Activated CD8-positive, alpha-beta memory T cell treated with anti-CD3 and anti-CD28 coated beads, Interleukin-2, amount 10 ng/mL, durations not matched to agents 7 days and 5 days (primary cell): ENCODE results near the gene CCPG1. TPM values are rescaled to one million over a fixed set of nuclear protein-coding genes. Genes with fewer than 3 reads are reported as not detected.
"Not testable (repeated sequence)": the region's sequence is repeated elsewhere in the genome, so short reads cannot be mapped to it uniquely, and the experiment has no call there.

Experiments used
- ATAC-seq: fragments of 150-1000 bp; cut with Tn5 transposase; one replicate; pipeline ENCODE4 v1.10.0; 2021; ENCODE audit warnings: moderate library complexity
- CTCF ChIA-PET: fragments of 350-600 bp; sonication (Branson Sonifier 250); formaldehyde crosslinking; loops from one replicate; lab custom pipeline; 2021; ENCODE audit warnings: antibody characterized with exemption; lab: Charles Lee
- DNase-seq: peaks from one replicate; pipeline ENCODE4 v3.0.0-alpha.2; 2020
- H3K27ac Mint-ChIP-seq: one replicate; pipeline ENCODE4 v1.8.0; 2021; ENCODE audit warnings: mild to moderate bottlenecking, mixed read lengths
- H3K27me3 Mint-ChIP-seq: one replicate; pipeline ENCODE4 v1.8.0; 2021; ENCODE audit warnings: mixed read lengths
- H3K36me3 Mint-ChIP-seq: one replicate; pipeline ENCODE4 v1.8.0; 2021; ENCODE audit warnings: mild to moderate bottlenecking, mixed read lengths
- H3K4me1 Mint-ChIP-seq: one replicate; pipeline ENCODE4 v1.8.0; 2021; ENCODE audit warnings: mixed read lengths
- H3K4me3 Mint-ChIP-seq: one replicate; pipeline ENCODE4 v1.8.0; 2021; ENCODE audit warnings: mild to moderate bottlenecking, moderate library complexity, mixed read lengths
- H3K9me3 Mint-ChIP-seq: one replicate; pipeline ENCODE4 v1.8.0; 2022; ENCODE audit warnings: low read depth, mixed read lengths
- total RNA-seq, 2 experiments: library from RNA; stranded (reverse); gene quantifications; one replicate each; pipeline ENCODE4 v1.2.3, GENCODE V29; 2021

Gene CCPG1
- total RNA-seq, 2 experiments from 2014 or later: 19.2 to 22.0 TPM

DNA sequence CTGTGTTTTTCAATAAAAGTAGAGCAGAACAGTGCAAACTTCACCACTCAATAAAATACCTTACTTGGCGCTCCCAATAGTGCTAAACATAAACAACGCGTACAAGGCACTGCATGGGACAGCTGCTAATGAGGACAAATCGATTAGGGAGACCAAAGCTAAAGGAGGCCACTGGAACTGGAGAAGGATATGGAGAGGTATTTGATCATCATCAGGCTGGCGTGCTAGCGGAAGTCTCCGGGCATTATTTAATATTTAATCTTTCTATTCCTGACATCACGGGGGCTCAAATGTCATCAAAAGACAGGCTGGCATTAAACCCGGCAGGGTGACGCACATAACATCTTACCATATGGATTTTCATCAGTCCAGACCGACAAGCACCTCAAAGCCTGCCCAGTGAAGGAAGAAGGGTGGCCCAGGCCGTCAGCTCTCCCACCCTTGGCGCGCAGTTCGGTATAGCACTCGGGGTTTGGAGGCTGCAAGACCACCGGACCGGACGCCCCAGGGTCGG is 604 bp downstream of the CCPG1 start:
- ATAC-seq: no peak
- peaks cover 39% of the 10 kb centered on the region for H3K4me1 Mint-ChIP-seq
- no peak for DNase-seq
- peak overlapping the region; percentile 90 for H3K4me3 Mint-ChIP-seq
- H3K36me3 Mint-ChIP-seq: no peaks in the 10 kb centered on the region
- H3K27ac Mint-ChIP-seq: peak overlapping the region; percentile 86
- H3K9me3 Mint-ChIP-seq: no peaks in the 10 kb centered on the region
- no peaks in the 10 kb centered on the region for H3K27me3 Mint-ChIP-seq
- CTCF ChIA-PET: interaction anchor here (0.6 to 3.5 kb wide), 13 partner anchors 9 to 654 kb away, joined by 3 to 22 read pairs (median 4); partner anchors contain the start of genes PIGB and PIGBOS1

DNA sequence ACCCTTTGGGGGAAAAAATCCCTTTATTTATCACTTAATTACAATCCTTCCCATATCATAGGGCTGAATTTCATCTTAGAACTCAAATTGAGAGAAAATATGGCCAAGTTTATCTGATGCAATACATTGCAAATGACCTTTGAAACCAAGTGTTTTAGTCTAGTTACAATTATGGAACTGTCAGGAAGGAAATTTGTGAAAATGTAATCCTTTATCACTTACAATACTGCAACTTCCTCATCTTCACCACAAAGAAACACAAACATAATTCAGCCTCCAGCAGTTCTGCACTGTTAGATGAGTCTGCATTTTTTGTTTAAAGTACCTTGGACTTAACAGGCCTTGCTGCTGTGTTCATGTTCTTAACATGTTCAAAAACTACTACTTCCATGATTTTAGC is 4.6 kb downstream of the CCPG1 start:
- Mint-ChIP-seq H3K4me1 (peaks cover 40% of the 10 kb centered on the region), H3K36me3 (peaks cover 9% of the 10 kb centered on the region), H3K4me3 (no peak overlapping the region), H3K27ac (peak overlapping the region; percentile 78), H3K9me3 (no peaks in the 10 kb centered on the region), H3K27me3 (no peaks in the 10 kb centered on the region)
- DNase-seq (no peak), ATAC-seq (no peak)
- CTCF ChIA-PET: no interaction called here

GRCh38 chr15:55402707-55403106 is 5.5 kb downstream of the CCPG1 start:
- DNase-seq (no peak), ATAC-seq (no peak)
- Mint-ChIP-seq H3K27ac (peak overlapping the region; percentile 78), H3K4me3 (peak overlapping the region; percentile 24), H3K27me3 (no peaks in the 10 kb centered on the region), H3K9me3 (no peaks in the 10 kb centered on the region), H3K36me3 (peaks cover 17% of the 10 kb centered on the region), H3K4me1 (peaks cover 38% of the 10 kb centered on the region)
- CTCF ChIA-PET: interaction anchor here (1.4 kb wide), 1 partner anchor 11 kb away, joined by 4 read pairs; no protein-coding TSS in a partner anchor

- CTCF ChIA-PET: interaction anchor here (1.4 kb wide), 1 partner anchor 12 kb away, joined by 4 read pairs; no protein-coding TSS in a partner anchor
- Mint-ChIP-seq H3K36me3 (peaks cover 21% of the 10 kb centered on the region), H3K27ac (no peak overlapping the region), H3K27me3 (no peaks in the 10 kb centered on the region), H3K4me3 (no peak overlapping the region), H3K9me3 (no peaks in the 10 kb centered on the region), H3K4me1 (peaks cover 33% of the 10 kb centered on the region)
- no peak for ATAC-seq
- DNase-seq: no peak
These were observed 6.3 kb downstream of the CCPG1 start for GRCh38 chr15:55401786-55402246.

DNA sequence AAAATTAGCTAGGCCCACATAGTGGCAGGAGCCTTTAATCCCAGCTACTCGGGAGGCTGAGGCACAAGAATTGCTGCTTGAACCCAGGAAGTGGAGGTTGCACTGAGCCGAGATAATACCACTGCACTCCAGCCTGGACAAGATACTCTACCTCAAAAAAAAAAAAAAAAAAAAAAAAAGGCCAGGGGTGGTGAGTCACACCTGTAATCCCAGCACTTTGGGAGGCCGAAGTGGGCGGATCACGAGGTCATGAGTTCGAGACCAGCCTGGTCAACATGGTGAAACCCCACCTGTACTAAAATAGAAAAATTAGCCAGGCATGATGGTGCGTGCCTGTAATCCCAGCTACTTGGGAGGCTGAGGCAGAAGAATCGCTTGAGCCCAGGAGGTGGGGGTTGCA is 8.1 kb downstream of the CCPG1 start:
- ATAC-seq, H3K4me3 Mint-ChIP-seq, CTCF ChIA-PET, H3K27ac Mint-ChIP-seq, H3K9me3 Mint-ChIP-seq, H3K27me3 Mint-ChIP-seq, DNase-seq: not testable (repeated sequence)
- peaks cover 30% of the 10 kb centered on the region for H3K36me3 Mint-ChIP-seq
- peaks cover 25% of the 10 kb centered on the region for H3K4me1 Mint-ChIP-seq

DNA sequence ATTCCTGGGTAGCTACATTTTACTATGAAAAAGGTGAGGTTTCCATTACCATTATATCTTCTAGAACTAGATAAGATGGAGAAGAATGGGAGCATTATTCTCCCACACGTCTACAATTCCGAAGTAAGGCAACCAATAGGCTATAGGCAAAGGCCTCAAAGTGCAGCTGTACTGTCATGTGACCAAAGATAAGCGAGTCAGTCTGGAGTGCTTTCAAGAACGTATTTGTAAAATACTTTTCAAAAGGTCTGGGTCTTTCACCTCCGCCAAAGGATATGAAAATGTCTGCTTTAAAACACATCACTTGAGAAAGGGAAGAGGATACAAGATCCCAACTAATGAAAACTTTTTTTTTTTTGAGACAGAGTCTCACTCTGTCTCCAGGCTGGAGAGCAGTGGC is 9.9 kb downstream of the CCPG1 start:
- no peak for DNase-seq
- Mint-ChIP-seq H3K4me3 (no peak overlapping the region), H3K9me3 (peaks cover 3% of the 10 kb centered on the region), H3K36me3 (peaks cover 37% of the 10 kb centered on the region), H3K27me3 (no peaks in the 10 kb centered on the region), H3K27ac (no peak overlapping the region), H3K4me1 (peaks cover 12% of the 10 kb centered on the region)
- ATAC-seq: no peak
- CTCF ChIA-PET: interaction anchor here (1.0 to 1.6 kb wide), 2 partner anchors 9 to 42 kb away, joined by 3 to 4 read pairs; no protein-coding TSS in a partner anchor

GRCh38 chr15:55394694-55395093 is 13.5 kb downstream of the CCPG1 start:
- Mint-ChIP-seq H3K4me1 (no peaks in the 10 kb centered on the region), H3K36me3 (peaks cover 34% of the 10 kb centered on the region), H3K27ac (no peak overlapping the region), H3K4me3 (no peak overlapping the region), H3K27me3 (no peaks in the 10 kb centered on the region), H3K9me3 (peaks cover 3% of the 10 kb centered on the region)
- ATAC-seq (no peak), DNase-seq (no peak)
- CTCF ChIA-PET: interaction anchor here (1.1 to 1.2 kb wide), 2 partner anchors 14 to 45 kb away, joined by 3 to 5 read pairs; partner anchors contain the start of genes CCPG1 and PIERCE2

- CTCF ChIA-PET: no interaction called here
- DNase-seq (no peak), ATAC-seq (no peak)
- H3K4me3 Mint-ChIP-seq: no peak overlapping the region
- H3K27me3 Mint-ChIP-seq: no peaks in the 10 kb centered on the region
- no peaks in the 10 kb centered on the region for H3K9me3 Mint-ChIP-seq
- peaks cover 6% of the 10 kb centered on the region for H3K4me1 Mint-ChIP-seq
- peaks cover 12% of the 10 kb centered on the region for H3K36me3 Mint-ChIP-seq
- H3K27ac Mint-ChIP-seq: no peak overlapping the region
These were observed 18.9 kb downstream of the CCPG1 start for GRCh38 chr15:55389264-55389607.

GRCh38 chr15:55387027-55387426 is 21.1 kb downstream of the CCPG1 start:
- no peak for DNase-seq
- Mint-ChIP-seq H3K4me3 (no peak overlapping the region), H3K27me3 (no peaks in the 10 kb centered on the region), H3K36me3 (peaks cover 19% of the 10 kb centered on the region), H3K4me1 (peaks cover 6% of the 10 kb centered on the region), H3K9me3 (no peaks in the 10 kb centered on the region), H3K27ac (no peak overlapping the region)
- ATAC-seq: no peak
- CTCF ChIA-PET: no interaction called here

DNA sequence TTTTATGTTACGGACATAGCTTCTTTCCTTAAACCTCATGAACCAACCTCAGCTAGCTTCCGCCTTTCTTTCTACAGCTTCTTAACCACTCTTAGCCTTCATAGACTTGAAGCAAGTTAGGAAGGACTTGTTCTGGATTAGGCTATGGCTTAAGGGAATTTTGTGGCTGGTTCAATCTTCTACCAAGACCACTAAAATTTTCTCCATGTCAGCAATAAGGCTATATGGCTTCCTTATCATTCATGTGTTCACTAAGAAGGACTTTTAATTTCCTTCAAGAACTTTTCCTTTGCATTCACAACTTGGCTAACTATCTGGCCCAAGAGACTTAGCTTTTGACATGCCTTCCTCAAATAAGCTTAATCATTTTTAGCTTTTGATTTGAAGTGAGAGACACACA is 24.5 kb downstream of the CCPG1 start:
- Mint-ChIP-seq H3K9me3 (no peaks in the 10 kb centered on the region), H3K4me3 (no peak overlapping the region), H3K4me1 (no peaks in the 10 kb centered on the region), H3K36me3 (peaks cover 19% of the 10 kb centered on the region), H3K27me3 (no peaks in the 10 kb centered on the region), H3K27ac (no peak overlapping the region)
- CTCF ChIA-PET: no interaction called here
- DNase-seq: no peak
- ATAC-seq: no peak

DNA sequence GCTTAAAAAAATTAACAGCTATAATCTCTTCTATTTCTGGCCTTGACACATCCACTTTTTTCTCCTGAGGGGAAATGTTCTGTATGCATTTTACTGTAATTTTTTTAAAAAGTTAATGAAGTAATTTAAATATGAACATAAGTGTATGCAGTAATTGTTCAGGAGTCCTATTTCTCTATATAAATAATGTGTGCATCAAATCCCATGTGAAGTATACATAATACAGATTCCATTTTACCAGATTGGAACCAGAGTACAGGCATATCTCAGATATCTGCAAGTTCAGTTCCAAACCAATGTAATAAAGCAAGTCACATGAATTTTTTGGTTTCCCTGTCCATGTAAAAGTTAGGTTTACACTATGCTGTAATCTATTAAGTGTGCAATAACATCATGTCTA is 26.6 kb downstream of the CCPG1 start:
- no peak overlapping the region for H3K4me3 Mint-ChIP-seq
- DNase-seq: no peak
- no peaks in the 10 kb centered on the region for H3K27me3 Mint-ChIP-seq
- no peaks in the 10 kb centered on the region for H3K9me3 Mint-ChIP-seq
- ATAC-seq: no peak
- peaks cover 16% of the 10 kb centered on the region for H3K36me3 Mint-ChIP-seq
- CTCF ChIA-PET: no interaction called here
- no peaks in the 10 kb centered on the region for H3K4me1 Mint-ChIP-seq
- no peak overlapping the region for H3K27ac Mint-ChIP-seq

DNA sequence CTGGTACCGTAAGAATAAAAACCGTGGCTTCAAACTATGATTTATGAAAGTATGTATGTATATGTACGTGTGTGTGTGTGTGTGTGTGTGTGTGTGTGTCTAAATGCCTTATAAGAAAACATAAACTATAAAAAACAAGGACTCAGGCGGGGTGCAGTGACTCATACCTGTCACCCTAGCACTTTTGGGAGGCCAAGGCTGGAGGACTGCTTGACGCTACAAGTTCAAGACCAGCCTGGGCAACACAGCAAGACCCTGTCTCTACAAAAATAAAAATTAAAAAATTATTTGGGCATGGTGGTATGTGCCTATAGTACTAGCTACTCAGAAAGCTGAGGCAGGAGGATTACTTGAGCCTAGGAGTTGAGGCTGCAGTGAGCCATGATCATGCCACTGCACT is 29.1 kb downstream of the CCPG1 start:
- H3K27ac Mint-ChIP-seq: no peak overlapping the region
- no peak for ATAC-seq
- CTCF ChIA-PET: no interaction called here
- H3K27me3 Mint-ChIP-seq: no peaks in the 10 kb centered on the region
- DNase-seq: no peak
- H3K4me1 Mint-ChIP-seq: no peaks in the 10 kb centered on the region
- peaks cover 14% of the 10 kb centered on the region for H3K36me3 Mint-ChIP-seq
- no peaks in the 10 kb centered on the region for H3K9me3 Mint-ChIP-seq
- H3K4me3 Mint-ChIP-seq: no peak overlapping the region

GRCh38 chr15:55372701-55373440 is 35.3 kb downstream of the CCPG1 start:
- no peak for DNase-seq
- ATAC-seq: no peak
- Mint-ChIP-seq H3K27me3 (no peaks in the 10 kb centered on the region), H3K9me3 (no peaks in the 10 kb centered on the region), H3K4me3 (no peak overlapping the region), H3K4me1 (peaks cover 6% of the 10 kb centered on the region), H3K27ac (peak overlapping the region; percentile 48), H3K36me3 (peaks cover 9% of the 10 kb centered on the region)
- CTCF ChIA-PET: interaction anchor here (1.2 kb wide), 1 partner anchor 66 kb away, joined by 5 read pairs; no protein-coding TSS in a partner anchor

GRCh38 chr15:55366981-55367380 is 41.2 kb downstream of the CCPG1 start:
- Mint-ChIP-seq H3K9me3 (no peaks in the 10 kb centered on the region), H3K4me1 (no peaks in the 10 kb centered on the region), H3K4me3 (no peak overlapping the region), H3K27ac (no peak overlapping the region), H3K36me3 (peaks cover 7% of the 10 kb centered on the region), H3K27me3 (no peaks in the 10 kb centered on the region)
- no peak for DNase-seq
- ATAC-seq: no peak
- CTCF ChIA-PET: no interaction called here
